ENCODE measurements around the gene PITPNC1.

PITPNC1 gene

DNA sequence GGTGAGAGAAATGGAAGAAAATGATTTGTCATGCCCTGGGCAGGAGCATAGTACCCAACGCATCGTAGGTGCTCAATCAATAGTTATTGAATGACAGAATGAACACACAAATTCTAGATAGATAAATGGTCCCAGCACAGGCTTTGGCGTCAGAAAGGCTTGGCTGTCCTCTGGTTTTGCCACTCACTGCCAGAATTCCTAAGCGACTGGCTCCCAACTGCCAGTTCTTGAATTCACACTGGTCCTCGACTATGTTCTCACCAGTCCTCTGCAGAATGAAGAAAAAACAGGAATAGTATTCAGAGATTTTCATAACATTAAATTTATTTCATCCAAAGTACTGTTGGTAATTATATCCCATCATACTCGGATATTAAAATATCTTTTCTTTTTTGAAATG lies 177.6 kb downstream of the PITPNC1 start:
- no peak for DNase-seq (ENCODE audit: low read depth)

DNA sequence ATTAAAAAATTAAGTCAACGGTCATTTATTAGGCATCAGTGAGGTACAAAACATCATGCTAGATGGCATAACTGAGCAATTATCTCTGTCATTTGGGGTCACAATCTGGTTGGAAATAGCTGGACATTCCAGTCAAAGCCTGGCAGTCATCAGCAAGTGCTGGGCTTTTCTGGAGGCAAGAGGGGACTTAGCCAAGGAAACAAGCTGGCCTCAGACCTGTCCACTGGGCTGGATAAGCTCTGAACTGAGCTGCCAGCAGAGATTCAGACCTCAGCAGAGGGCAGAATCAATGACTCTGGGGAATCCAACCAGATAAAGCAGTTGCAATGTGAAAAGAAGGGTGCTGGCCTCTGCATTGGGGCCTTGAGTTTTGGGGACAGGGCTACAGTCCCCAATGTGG lies 178.8 kb downstream of the PITPNC1 start:
- no peak for DNase-seq (ENCODE audit: low read depth)

DNA sequence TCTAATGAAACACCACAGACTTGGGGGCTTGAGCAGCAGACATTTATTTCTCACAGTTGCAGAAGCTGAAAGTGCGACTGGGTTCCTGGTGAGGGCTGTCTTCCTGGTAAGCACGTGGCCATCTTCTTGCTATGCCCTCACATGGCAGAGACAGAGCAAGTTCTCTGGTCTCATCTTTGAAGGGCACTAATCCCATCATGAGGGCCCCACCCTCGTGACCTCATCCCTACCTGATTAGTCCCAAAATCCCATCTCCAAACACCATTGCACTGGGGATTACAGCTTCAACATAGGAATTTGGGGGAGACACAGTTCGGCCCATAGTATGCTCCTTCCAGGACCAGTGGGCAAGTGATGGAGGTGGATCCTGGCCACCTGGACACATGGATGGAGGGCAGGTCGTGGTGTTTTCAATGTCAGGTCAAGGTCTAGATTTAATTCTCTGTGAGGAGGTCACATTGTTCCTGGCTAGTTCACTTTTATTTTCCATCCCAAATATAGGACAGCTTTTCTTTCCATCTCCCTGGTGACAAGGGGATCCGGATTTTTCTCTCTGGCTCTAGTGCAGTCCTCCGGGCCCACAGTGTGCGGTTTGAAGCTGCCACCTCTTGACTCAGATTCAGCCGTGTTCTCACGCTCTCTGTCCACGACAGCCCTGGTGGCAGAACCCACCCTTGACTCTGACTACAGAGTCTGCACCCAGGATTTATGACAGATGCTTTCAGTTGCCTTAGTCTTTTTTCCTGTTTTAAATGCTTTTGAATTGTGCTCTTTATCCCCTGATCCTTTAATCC lies 180.2 kb downstream of the PITPNC1 start:
- no peak for DNase-seq (ENCODE audit: low read depth)

DNA sequence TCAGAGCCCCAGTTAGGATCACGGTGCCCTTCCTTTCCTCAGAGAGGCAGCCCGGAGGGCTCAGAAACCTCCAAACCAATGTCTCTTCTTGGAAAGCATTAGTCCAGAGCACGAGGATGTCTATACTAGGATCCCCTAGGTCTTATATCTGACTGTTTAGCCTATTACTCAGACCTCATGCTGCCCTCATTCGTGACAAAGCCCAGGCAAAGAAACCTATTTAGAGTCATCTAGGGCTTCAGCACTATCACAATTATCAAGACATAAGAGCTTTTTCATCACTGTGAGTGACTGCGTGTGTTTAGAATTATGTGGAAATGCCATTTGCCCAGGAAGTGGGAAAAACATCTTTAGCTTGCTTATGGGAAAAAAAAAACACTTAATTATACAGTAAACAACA lies 180.8 kb downstream of the PITPNC1 start:
- DNase-seq (ENCODE audit: low read depth), result no peak

DNA sequence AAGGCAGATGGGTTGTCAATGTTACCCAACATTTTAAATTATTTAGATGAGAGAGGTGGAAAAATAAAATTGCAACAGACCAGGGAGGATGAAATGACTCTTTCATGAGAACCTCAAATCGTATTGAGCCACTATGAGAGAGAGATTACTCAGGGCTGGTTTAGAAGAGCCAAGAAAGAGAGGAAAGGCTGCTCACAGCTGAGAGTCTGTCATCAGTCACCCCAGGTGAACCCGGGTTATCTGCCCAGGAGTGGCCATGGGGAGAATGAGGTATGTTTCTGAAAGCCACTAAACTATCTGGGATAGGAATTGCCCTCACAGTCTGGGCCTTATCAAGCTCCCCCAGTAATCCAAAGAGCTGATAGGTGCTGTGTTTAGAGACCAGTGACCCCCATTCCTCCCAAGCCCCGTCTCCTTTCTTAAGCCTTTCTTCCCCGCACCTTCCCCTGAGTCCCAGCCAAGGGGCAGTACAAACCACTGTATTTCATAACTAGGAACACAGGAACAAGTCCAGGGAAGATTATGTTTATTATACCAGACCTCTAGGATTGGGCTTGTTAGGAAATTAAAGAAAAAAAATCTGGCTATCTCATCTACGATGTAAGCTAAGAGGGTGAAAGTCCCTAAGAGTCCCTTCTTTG lies 181.8 kb downstream of the PITPNC1 start:
- DNase-seq (ENCODE audit: low read depth), result no peak

DNA sequence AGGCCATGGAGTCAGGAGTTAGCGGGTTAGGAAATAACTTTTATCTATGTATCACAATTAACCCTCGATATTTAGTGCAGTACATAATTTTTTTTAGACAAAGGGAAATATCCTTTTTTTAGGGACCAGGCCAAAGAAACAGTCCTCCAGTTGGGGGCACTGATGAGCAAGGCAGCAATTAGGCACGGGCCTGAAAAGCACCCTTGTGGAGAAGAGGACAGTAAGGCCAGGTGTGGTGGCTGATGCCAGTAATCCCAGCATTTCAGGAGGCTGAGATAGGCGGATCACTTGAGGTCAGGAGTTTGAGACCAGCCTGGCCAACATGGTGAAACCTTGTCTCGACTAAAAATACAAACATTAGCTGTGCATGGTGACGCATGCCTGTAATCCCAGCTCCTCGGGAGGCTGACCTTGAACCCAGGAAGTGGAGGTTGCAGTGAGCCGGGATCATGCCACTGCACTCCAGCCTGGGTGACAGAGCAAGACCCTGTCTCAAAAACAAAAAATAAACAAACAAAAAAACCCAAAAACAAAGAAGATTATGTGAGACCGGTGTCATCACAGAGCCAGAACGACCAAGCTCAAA lies 182.4 kb downstream of the PITPNC1 start:
- DNase-seq (ENCODE audit: low read depth), result no peak

DNA sequence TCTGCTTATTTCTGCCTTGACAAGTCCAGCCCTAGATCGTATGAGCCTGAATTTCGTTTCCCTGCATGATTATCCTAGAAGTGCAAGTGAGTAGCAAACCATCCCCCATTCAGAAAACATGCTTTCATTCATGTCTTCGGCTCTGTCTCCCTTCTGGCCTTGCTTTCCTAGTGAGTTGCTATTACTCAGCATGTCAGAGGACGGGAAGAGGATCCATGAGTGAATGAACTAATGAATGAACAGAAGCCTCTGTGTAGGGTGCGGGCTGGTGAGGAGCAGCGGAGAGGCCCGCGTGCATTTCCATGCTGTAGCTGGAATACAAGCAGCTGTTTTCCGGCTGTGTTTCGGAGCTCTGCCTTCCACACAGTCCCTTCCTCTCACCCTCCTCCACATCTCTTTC lies 184.9 kb downstream of the PITPNC1 start:
- DNase-seq (ENCODE audit: low read depth), result no peak

DNA sequence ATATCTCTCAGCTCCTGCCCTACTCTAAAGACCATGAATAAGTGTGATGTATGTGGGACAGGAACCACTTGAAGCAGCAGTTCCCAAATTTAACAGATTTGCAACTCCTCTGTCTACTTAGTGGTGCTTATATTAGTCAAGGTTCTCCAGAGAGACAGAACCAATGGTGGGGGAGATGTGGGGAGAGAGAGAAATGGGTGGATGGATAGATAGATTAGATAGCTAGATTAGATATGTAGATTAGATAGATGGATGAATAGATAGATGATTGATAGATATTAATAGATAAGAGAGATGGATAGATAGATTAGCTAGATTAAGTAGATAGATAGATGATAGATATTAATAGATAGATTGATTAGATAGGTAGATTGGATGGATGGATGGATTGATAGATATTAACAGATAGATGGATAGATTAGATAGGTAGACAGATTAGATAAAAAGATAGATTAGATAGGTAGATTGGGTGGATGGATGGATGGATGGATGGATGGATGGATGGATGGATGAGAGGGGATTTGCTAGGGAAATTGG lies 186.7 kb downstream of the PITPNC1 start:
- no peak for DNase-seq (ENCODE audit: low read depth)

DNA sequence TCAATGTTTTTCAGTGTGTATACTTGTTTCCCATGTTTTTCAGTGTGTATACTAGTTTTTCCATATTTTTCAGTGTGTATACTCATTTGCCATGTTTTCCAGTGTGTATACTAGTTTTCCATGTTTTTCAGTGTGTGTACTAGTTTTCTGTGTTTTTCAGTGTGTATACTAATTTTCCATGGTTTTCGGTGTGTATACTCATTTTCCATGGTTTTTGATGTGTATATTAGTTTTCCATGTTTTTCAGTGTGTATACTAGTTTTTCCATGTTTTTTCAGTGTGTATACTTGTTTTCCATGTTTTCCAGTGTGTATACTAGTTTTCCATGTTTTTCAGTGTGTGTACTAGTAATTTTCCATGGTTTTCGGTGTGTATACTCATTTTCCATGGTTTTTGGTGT lies 188.0 kb downstream of the PITPNC1 start:
- no peak for DNase-seq (ENCODE audit: low read depth)

DNA sequence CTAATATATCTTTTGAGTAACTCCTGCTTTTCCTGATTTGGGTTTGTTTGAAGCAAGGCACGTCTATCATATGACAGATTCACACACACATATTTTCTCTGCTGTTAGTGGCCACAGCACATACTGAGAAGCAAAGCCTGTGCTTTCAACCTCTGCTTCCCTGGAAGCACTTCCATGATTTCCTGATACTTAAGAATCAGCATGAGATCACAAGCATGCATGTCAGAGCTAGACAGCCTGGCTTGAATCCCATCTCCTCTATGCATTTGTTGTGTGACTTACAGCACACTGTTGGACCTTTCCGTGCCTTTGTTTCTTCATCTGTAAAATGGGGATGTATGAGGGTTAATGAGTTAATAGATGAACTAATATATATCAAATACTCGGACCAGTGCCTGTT lies 189.6 kb downstream of the PITPNC1 start:
- no peak for DNase-seq (ENCODE audit: low read depth)

DNA sequence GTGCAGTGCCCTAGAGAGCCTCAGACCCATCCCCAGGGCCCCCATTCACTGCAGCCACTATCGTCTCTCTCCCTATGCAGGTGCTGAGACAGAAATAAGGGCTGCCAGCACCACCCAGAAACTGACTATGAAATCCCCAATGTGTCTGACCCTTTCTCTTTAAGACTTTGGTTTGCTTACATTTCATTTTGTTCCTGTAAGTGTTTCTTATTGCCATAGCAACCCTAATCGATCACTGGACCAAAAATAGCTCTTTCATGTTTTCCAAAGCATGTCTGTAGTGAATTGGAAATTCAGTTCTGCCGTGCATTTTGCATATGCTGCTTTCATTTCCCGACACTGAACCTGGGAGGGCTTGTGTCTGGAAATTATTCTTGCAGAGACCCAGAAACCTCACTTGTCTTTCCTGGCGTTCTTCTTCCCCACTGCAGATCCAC lies 192.0 kb downstream of the PITPNC1 start:
- no peak for DNase-seq (ENCODE audit: low read depth)

DNA sequence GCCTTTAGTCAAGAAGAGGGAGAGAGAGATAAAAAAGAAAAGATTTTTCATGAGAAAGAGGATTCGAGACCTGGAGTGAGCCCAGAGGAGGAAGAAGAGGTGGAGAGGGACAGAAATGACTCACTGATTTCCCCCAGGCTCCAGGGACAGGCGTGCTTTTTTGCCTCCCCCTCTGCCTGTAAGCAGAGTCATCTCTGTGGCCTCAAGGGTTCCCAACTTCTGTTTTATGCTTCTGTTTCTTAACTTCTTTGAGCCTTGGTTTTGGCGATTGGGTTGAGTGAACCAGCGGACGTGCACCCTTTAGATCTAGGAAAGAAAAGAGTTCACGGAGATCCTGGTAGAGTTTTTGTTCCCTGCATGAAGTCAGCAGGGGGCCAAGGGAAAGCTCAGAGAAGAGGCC lies 192.8 kb downstream of the PITPNC1 start:
- DNase-seq (ENCODE audit: low read depth), result no peak

DNA sequence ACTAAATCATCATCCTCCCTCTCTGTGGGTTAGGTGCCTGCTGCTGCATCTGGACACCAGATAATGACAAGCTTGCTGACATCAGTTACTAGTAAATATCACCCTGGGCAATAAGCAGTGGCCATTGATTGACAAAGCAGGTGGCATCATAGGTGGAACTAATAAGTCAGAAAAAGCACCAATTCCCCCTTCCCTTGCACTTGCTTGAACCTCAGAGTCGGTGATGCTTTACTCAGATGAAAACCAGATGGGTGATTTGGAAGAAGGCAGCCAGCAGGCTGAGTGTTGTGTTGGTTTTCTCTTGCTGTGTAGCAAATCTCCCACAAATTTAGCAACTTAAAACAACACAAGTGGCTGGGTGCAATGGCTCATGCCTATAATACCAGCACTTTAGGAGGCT lies 193.7 kb downstream of the PITPNC1 start:
- no peak for DNase-seq (ENCODE audit: low read depth)

DNA sequence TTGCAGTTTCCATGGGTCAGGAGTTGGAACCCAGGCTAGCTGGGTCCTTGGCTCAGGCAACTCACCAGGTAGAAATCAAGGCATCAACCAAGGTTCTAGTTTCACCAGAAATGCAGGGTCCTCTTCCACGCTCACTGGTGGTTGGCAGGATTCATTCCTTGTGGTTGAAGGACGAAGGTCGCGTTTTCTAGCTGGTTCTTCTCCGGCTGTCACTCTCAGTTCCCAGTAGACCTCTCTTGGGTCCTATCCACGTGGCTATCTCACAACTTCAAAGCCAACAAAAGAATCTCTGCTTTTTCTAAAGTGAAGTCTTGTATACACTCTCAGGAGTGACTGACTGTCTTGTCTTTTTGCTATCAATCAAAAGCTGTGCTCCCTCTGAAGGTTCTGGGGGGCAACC lies 194.4 kb downstream of the PITPNC1 start:
- DNase-seq (ENCODE audit: low read depth), result no peak

DNA sequence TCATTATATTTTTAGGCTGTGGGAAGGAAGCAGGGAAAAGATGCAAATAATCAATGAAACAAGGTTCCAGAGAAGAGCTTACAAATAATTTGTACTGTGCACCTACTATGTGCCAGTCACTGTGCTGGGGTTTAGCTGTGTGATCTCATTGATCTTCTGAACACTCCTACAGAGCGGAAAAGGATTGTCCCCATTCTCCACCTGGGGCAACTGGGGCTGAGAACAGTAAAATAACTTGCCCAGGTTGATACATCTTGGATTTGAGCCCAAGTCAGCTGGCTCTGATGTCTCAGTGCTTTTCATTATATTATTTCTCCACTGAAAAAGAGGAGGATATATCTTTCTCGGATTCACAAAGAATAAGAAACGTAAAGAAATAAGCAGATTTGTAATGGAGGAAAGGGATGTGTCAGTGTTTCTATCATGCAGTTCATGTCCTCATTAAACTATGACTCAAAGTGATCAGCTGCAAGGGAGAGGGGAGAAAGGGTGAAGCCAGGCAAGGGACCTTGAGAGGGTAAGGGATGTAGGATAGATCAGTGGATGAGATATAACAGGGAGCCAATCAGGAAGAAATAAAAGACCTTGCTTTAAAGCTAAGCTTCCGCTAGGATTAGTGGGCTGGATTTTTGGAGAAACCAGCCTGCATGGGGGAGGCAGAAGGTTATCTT lies 197.0 kb downstream of the PITPNC1 start:
- no peak for DNase-seq (ENCODE audit: low read depth)

DNA sequence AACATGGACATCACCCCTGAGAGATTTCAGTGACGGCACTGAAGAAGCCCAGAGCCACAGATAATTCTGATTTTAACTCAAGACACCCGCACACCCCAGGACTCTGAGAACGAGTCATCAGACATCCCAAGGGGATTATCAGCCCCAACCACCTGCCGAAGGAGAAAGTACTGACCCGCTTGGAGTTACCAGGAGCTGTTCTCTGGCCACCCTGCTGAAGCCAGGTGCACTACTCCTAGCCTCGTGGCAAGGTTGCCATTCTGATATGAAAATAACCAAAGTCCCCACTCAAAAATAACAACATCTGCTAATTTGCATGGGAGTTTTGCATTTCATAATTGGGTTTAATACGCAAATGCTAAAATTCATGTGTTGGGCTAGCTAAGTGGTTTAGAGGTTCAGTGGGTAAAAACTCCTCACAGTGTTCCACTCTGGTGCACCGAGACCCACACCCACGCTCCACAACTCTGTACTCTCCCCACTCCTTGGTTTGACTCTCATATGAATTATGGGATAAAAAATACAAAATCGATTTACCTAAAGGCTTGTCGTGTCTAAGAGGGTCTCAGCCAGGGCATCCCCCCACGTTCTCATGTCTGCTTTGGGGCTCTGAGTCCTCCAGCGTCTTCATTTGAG lies 197.7 kb downstream of the PITPNC1 start:
- DNase-seq (ENCODE audit: low read depth), result no peak

DNA sequence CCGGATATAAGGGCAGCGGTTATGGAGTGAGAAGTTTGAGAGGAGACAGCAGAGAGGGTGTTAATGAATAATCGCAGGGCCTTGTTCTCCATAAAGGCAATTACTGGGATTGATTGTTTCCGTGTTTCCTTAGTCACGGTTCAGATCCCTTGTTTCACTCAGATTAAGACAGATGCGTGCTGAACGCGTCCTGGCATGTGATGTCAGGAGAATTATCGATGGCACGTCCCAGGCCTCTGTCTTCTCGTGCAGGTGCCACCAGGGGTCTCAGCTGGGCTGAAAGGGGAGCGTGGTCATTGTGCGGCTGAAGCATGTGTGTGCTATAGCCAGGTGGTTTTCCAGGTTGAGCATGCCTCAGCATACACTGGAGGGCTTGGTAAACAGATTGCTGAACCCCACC lies 198.2 kb downstream of the PITPNC1 start:
- no peak for DNase-seq (ENCODE audit: low read depth)

DNA sequence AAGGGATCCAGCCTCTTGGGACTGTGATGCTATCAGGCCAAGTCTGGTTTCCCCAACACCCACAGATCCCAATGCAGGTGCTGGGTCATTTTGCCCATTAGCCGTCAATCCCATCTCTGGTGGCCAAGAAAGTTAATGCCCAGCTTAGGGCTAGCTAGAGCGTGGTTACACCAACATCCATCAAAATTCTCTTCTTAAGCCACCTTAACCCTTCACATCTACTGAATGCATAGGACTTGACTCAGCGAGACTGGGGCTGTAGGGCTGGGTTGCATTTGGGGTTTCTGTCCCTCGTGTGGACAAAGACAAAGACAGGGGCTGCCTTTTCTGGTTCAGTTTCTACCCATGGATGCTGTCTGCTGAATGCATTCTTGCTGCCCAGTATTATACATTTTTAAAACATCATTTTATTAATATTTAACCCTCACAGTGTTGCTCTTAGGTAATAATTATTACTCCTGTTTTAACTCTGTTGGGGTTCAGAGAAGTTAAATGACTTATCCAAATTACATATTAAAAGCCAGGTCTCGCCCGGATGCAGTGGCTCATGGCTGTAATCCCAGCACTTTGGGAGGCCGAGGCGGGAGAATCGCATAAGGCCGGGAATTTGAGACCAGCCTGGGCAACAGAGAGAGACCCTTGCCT lies 199.5 kb downstream of the PITPNC1 start:
- DNase-seq (ENCODE audit: low read depth), result no peak

DNA sequence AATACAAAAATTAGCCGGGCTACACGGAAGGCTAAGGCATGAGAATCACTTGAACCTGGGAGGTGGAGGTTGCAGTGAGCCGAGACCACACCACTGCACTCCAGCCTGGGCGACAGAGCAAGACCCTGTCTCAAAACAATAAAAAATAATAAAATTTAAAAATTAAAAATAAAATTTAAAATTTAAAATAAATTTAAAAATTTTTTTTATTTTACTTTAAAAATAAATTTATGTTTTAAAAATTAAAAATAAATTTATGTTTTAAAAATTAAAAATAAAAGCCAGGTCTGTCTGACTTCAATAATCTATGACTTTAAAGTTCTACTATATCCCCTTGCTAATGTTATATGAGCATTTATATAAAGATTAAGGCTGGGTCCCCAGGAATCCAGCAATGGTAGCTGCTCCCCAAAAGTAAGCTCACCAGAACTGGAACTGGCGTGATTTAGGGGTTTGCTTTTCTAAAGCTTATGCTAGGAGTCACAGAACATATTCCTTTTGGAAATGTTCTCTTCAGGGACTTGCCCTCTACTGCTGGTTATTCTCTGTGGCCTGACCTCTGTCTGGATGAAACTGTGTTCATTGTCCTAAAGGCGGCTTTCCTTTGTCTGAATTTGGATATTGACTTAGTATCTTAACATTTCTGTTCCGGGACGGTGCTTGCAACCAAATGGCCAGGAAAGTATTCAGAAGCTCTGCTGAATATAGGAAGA lies 200.5 kb downstream of the PITPNC1 start:
- DNase-seq (ENCODE audit: low read depth), result no peak

DNA sequence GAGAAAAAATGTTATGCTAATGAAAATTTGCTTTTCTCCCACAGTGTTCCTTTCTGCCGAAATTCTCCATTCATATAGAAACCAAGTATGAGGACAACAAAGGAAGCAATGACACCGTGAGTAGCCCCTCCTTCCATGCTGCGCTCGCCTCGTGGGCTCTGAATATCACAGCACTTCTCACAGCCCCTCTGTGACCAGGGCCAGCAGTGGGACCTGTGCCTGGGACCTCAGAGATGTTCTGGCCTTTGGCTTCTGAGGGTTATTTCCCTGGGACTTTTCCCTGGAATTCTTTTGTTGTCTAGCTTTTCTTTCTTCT lies 201.0 kb downstream of the PITPNC1 start:
- no peak for DNase-seq (ENCODE audit: low read depth)

Measured in activated T-helper 1 cell treated with Interleukin-2 at 50 U/mL for 16 hours (primary cell).